Measurements from ENCODE around the gene NCAPD3. TPM values are rescaled to one million over a fixed set of nuclear protein-coding genes. Genes with fewer than 3 reads are reported as not detected.

The NCAPD3 gene
- total and polyA plus RNA-seq, 2 of the 13 experiments (the other 11 are each of a cell fraction or from before 2014, with no cell fraction given): 20.7 to 25.6 TPM

DNA sequence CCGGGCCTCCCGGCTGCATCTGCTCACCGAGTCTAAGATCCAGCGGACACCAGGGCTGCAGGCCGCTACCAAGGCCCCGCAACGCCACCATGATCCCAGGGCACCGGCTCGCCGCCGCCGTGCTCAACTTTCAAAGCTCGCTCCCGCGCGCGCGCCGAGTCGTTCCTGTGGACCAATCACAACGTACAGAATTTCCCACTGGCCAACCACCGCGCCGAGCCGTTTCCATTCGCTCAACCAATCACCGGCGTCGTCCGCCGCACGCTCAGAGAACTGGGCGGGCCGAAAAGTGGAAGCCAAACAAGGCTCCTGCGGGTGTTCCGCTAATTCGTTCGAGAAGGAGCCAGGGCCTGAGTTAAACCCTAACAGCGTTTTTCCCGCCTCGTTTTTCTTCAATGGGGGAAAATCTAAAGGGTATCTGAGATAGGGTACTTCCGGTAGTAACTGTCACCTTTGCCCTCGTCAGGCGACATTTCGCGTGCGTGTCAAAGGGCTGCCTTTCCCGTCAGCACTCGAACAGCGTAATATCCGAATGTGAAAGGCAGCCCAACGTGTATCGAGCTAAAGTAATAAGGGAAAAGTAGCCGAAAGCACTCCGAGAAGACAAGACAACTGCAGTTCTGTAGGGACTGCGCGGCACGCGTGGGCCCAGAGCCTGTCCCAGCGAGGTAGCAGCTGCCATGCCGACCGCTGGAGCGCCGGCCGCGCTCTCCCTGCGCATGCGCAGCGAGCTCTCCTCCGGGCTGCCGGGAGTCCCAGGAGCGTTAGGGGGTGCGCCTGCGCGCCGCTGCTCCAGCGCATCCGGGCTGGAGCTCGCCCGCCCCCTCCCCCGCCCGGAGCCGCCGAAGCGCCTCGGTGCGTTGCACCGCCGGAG is at the start of gene NCAPD3, which contains the start of gene VPS26B (continued):
- TF ChIP-seq ZNF160 (CRISPR knock-in tag; IDR thresholded peaks at IDR 0.05): peak; percentile 51; the same call in 1 of the 2 replicates
- TF ChIP-seq SRY (CRISPR knock-in tag; IDR thresholded peaks at IDR 0.05): peak; percentile 67; the same call in 1 of the 2 replicates
- peak; percentile 55 for TF ChIP-seq NR2F6 (IDR thresholded peaks at IDR 0.05)
- TF ChIP-seq NR2F6 (CRISPR knock-in tag; IDR thresholded peaks at IDR 0.05): peak; percentile 53
- peak; percentile 88 for TF ChIP-seq FOXC1 (CRISPR knock-in tag; IDR thresholded peaks at IDR 0.05; ENCODE audit: borderline replicate concordance)
- TF ChIP-seq, protein P1, sequence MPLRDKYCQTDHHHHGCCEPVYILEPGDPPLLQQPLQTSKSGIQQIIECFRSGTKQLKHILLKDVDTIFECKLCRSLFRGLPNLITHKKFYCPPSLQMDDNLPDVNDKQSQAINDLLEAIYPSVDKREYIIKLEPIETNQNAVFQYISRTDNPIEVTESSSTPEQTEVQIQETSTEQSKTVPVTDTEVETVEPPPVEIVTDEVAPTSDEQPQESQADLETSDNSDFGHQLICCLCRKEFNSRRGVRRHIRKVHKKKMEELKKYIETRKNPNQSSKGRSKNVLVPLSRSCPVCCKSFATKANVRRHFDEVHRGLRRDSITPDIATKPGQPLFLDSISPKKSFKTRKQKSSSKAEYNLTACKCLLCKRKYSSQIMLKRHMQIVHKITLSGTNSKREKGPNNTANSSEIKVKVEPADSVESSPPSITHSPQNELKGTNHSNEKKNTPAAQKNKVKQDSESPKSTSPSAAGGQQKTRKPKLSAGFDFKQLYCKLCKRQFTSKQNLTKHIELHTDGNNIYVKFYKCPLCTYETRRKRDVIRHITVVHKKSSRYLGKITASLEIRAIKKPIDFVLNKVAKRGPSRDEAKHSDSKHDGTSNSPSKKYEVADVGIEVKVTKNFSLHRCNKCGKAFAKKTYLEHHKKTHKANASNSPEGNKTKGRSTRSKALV (CRISPR knock-in tag; IDR thresholded peaks at IDR 0.05): peak; percentile 67; the same call in 1 of the 2 replicates
- peak; percentile 67 for TF ChIP-seq YY1 (IDR thresholded peaks at IDR 0.05; ENCODE audit: insufficient read depth, insufficient replicate concordance, low read depth, low read length)
- TF ChIP-seq, protein P2, sequence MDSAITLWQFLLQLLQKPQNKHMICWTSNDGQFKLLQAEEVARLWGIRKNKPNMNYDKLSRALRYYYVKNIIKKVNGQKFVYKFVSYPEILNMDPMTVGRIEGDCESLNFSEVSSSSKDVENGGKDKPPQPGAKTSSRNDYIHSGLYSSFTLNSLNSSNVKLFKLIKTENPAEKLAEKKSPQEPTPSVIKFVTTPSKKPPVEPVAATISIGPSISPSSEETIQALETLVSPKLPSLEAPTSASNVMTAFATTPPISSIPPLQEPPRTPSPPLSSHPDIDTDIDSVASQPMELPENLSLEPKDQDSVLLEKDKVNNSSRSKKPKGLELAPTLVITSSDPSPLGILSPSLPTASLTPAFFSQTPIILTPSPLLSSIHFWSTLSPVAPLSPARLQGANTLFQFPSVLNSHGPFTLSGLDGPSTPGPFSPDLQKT (CRISPR knock-in tag; IDR thresholded peaks at IDR 0.05; ENCODE audit: borderline replicate concordance): peak; percentile 12; the same call in 1 of the 2 replicates
- TF ChIP-seq, protein P3, sequence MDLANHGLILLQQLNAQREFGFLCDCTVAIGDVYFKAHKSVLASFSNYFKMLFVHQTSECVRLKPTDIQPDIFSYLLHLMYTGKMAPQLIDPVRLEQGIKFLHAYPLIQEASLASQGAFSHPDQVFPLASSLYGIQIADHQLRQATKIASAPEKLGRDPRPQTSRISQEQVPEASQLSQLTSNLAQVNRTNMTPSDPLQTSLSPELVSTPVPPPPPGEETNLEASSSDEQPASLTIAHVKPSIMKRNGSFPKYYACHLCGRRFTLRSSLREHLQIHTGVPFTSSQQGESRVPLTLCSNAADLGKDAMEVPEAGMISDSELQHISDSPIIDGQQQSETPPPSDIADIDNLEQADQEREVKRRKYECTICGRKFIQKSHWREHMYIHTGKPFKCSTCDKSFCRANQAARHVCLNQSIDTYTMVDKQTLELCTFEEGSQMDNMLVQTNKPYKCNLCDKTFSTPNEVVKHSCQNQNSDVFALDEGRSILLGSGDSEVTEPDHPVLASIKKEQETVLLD (CRISPR knock-in tag; IDR thresholded peaks at IDR 0.05; ENCODE audit: low read depth): peak; percentile 70; the same call in 1 of the 2 replicates
- peak; percentile 33; the same call in 1 of the 2 replicates for TF ChIP-seq ZBTB7B (CRISPR knock-in tag; IDR thresholded peaks at IDR 0.05)
- TF ChIP-seq, protein P4, sequence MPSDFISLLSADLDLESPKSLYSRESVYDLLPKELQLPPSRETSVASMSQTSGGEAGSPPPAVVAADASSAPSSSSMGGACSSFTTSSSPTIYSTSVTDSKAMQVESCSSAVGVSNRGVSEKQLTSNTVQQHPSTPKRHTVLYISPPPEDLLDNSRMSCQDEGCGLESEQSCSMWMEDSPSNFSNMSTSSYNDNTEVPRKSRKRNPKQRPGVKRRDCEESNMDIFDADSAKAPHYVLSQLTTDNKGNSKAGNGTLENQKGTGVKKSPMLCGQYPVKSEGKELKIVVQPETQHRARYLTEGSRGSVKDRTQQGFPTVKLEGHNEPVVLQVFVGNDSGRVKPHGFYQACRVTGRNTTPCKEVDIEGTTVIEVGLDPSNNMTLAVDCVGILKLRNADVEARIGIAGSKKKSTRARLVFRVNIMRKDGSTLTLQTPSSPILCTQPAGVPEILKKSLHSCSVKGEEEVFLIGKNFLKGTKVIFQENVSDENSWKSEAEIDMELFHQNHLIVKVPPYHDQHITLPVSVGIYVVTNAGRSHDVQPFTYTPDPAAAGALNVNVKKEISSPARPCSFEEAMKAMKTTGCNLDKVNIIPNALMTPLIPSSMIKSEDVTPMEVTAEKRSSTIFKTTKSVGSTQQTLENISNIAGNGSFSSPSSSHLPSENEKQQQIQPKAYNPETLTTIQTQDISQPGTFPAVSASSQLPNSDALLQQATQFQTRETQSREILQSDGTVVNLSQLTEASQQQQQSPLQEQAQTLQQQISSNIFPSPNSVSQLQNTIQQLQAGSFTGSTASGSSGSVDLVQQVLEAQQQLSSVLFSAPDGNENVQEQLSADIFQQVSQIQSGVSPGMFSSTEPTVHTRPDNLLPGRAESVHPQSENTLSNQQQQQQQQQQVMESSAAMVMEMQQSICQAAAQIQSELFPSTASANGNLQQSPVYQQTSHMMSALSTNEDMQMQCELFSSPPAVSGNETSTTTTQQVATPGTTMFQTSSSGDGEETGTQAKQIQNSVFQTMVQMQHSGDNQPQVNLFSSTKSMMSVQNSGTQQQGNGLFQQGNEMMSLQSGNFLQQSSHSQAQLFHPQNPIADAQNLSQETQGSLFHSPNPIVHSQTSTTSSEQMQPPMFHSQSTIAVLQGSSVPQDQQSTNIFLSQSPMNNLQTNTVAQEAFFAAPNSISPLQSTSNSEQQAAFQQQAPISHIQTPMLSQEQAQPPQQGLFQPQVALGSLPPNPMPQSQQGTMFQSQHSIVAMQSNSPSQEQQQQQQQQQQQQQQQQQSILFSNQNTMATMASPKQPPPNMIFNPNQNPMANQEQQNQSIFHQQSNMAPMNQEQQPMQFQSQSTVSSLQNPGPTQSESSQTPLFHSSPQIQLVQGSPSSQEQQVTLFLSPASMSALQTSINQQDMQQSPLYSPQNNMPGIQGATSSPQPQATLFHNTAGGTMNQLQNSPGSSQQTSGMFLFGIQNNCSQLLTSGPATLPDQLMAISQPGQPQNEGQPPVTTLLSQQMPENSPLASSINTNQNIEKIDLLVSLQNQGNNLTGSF (CRISPR knock-in tag; IDR thresholded peaks at IDR 0.05): 0 out of 2 replicates have a peak, but pooled peaks have one; percentile 16
- TF ChIP-seq, protein P5, sequence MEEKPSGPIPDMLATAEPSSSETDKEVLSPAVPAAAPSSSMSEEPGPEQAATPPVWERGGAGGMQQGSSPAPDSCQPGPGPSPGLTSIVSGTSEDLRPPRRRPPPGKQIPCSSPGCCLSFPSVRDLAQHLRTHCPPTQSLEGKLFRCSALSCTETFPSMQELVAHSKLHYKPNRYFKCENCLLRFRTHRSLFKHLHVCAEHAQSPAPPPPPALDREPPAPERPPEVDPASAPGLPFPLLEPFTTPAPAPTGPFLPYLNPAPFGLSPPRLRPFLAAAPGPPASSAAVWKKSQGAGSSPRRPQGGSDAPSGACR (CRISPR knock-in tag; IDR thresholded peaks at IDR 0.05): peak; percentile 88
- peak; percentile 39 for TF ChIP-seq AGO2 (optimal IDR thresholded peaks at IDR 0.05; ENCODE audit: low read depth, low read length)
